SK-N-SH treated with all-trans-retinoic acid at 6 μM for 48 hours (cell line): Measurements from ENCODE around the gene CRACR2A.
A peak's percentile ranks its signal among the peaks of the same experiment; 100 is the strongest.

ENCODE experiments used
- ATAC-seq: fragments of 200-7000 bp; cut with Tn5 transposase; 3 replicates; pipeline ENCODE4 v1.9.1; 2020; ENCODE audit warnings: mild to moderate bottlenecking, moderate library complexity
- BACH2 ChIP-seq: fragments of 250-450 bp; sonication (Bioruptor Pico); IDR thresholded peaks from 2 replicates; pipeline ENCODE4 v1.9.0; 2021; ENCODE audit warnings: mild to moderate bottlenecking, borderline replicate concordance
- CSDC2 ChIP-seq: fragments of 250-450 bp; sonication (Bioruptor Pico); IDR thresholded peaks from 2 replicates; pipeline ENCODE4 v1.5.0; 2020; ENCODE audit warnings: mild to moderate bottlenecking, moderate library complexity
- ESRRG ChIP-seq: fragments of 250-450 bp; sonication (Bioruptor Pico); IDR thresholded peaks from 2 replicates; pipeline ENCODE4 v1.6.1; 2021; ENCODE audit warnings: mild to moderate bottlenecking
- ISL1 ChIP-seq: fragments of 250-450 bp; sonication (Bioruptor Pico); IDR thresholded peaks from 2 replicates; pipeline ENCODE4 v2.1.2; 2022; ENCODE audit warnings: mild to moderate bottlenecking, moderate library complexity
- OSR1 ChIP-seq: fragments of 250-450 bp; sonication (Bioruptor Pico); IDR thresholded peaks from 2 replicates; pipeline ENCODE4 v1.8.0; 2022; ENCODE audit warnings: moderate library complexity, mild to moderate bottlenecking, inconsistent platforms
- PATZ1 ChIP-seq: fragments of 250-450 bp; sonication (Bioruptor Pico); IDR thresholded peaks from 2 replicates; pipeline ENCODE4 v1.8.0; 2020; ENCODE audit warnings: mild to moderate bottlenecking, moderate library complexity, borderline replicate concordance
- PPARA ChIP-seq: fragments of 250-450 bp; sonication (Bioruptor Pico); IDR thresholded peaks from 2 replicates; pipeline ENCODE4 v1.5.0; 2020; ENCODE audit warnings: mild to moderate bottlenecking, borderline replicate concordance
- SNAI2 ChIP-seq: fragments of 250-450 bp; sonication (Bioruptor Pico); IDR thresholded peaks from 2 replicates; pipeline ENCODE4 v1.5.0; 2020; ENCODE audit warnings: mild to moderate bottlenecking, moderate library complexity
- TCF4 ChIP-seq: fragments of 250-450 bp; sonication (Bioruptor Pico); IDR thresholded peaks from 2 replicates; pipeline ENCODE4 v1.8.0; 2021; ENCODE audit warnings: mild to moderate bottlenecking, moderate library complexity, borderline replicate concordance
- TOX ChIP-seq: fragments of 250-450 bp; sonication (Bioruptor Pico); IDR thresholded peaks from 2 replicates; pipeline ENCODE4 v1.8.0; 2021; ENCODE audit warnings: mild to moderate bottlenecking, moderate library complexity, borderline replicate concordance
- ZC3H10 ChIP-seq: fragments of 250-450 bp; sonication (Bioruptor Pico); IDR thresholded peaks from 2 replicates; pipeline ENCODE4 v1.5.1; 2021; ENCODE audit warnings: mild to moderate bottlenecking, moderate library complexity
- ZFP3 ChIP-seq: fragments of 250-450 bp; sonication (Bioruptor Pico); IDR thresholded peaks from 2 replicates; pipeline ENCODE4 v1.5.0; 2020; ENCODE audit warnings: mild to moderate bottlenecking, moderate library complexity
- ZFP30 ChIP-seq: fragments of 450-650 bp; formaldehyde crosslinking; IDR thresholded peaks from 2 replicates; pipeline ENCODE4 v1.5.0; 2022; ENCODE audit warnings: mild to moderate bottlenecking, moderate library complexity
- ZNF565 ChIP-seq: fragments of 450-650 bp; formaldehyde crosslinking; conservative IDR thresholded peaks from 2 replicates; pipeline ENCODE4 v1.5.0; 2020; ENCODE audit warnings: low read depth, mild to moderate bottlenecking, moderate library complexity
- TF ChIP-seq, protein P1 (sequence below): fragments of 250-450 bp; sonication (Bioruptor Pico); IDR thresholded peaks from 2 replicates; pipeline ENCODE4 v1.5.1; 2020; ENCODE audit warnings: low read depth, mild to moderate bottlenecking, moderate library complexity
- TF ChIP-seq, protein P2 (sequence below): fragments of 250-450 bp; sonication (Bioruptor Pico); IDR thresholded peaks from 2 replicates; pipeline ENCODE4 v1.5.1; 2021; ENCODE audit warnings: mild to moderate bottlenecking, moderate library complexity
- TF ChIP-seq, protein P3 (sequence below): fragments of 250-450 bp; sonication (Bioruptor Pico); IDR thresholded peaks from 2 replicates; pipeline ENCODE4 v1.5.0; 2020; ENCODE audit warnings: mild to moderate bottlenecking, moderate library complexity

Gene CRACR2A

GRCh38 chr12:3645091-3645490 lies 107.8 kb downstream of the CRACR2A start (continued):
- no peak for TF ChIP-seq TOX (CRISPR knock-in tag)
- no peak for TF ChIP-seq ZC3H10
- TF ChIP-seq, protein P1, sequence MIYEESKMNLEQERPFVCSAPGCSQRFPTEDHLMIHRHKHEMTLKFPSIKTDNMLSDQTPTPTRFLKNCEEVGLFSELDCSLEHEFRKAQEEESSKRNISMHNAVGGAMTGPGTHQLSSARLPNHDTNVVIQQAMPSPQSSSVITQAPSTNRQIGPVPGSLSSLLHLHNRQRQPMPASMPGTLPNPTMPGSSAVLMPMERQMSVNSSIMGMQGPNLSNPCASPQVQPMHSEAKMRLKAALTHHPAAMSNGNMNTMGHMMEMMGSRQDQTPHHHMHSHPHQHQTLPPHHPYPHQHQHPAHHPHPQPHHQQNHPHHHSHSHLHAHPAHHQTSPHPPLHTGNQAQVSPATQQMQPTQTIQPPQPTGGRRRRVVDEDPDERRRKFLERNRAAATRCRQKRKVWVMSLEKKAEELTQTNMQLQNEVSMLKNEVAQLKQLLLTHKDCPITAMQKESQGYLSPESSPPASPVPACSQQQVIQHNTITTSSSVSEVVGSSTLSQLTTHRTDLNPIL = no peak
- TF ChIP-seq ZNF565 (CRISPR knock-in tag) = no peak

- TF ChIP-seq, protein P1 = no peak
- TF ChIP-seq ZC3H10 (no peak), PPARA (CRISPR knock-in tag) (no peak), ESRRG (no peak), ZNF565 (CRISPR knock-in tag) (no peak), SNAI2 (CRISPR knock-in tag) (no peak), ZFP3 (no peak), ISL1 (no peak), PATZ1 (no peak)
- TF ChIP-seq, all 23 proteins: peak for 0
- ATAC-seq = no peak
Measured at GRCh38 chr12:3644104-3644503, 108.8 kb downstream of the CRACR2A start.

DNA sequence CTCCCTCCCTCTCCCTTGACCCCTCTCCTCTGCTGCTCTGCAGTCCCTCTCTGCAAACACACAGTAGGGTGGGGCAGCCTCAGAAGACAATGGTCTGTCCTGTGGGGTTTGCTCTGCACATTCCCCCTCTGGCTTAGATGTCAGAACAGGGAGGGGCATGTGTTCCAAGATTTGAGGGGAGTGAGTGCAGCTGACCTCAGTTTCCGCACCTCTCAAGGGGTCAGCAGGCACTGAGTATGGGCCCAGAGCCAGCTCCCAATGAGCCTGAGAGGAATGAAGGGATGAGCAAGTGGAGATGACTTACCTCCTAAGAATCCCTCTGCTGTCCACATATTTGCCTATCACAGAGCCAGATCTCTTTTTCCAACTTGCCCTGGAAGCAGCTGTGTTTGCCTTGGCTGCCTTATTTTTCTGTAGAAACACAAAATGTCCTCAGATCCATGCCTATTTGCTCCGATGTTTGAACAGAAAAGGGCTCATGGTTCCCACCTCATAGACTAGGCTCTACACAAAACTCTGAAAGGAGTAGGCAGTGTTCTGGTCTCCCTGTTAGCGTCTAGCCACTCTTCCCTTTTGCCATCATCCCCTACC lies 111.4 kb downstream of the CRACR2A start:
- TF ChIP-seq, protein P1 = no peak
- TF ChIP-seq TOX (CRISPR knock-in tag) (no peak), PATZ1 (no peak), OSR1 (CRISPR knock-in tag) (no peak), CSDC2 (CRISPR knock-in tag) (no peak), ZFP30 (no peak), BACH2 (no peak), ZC3H10 (no peak), ESRRG (no peak)
- TF ChIP-seq, protein P2, sequence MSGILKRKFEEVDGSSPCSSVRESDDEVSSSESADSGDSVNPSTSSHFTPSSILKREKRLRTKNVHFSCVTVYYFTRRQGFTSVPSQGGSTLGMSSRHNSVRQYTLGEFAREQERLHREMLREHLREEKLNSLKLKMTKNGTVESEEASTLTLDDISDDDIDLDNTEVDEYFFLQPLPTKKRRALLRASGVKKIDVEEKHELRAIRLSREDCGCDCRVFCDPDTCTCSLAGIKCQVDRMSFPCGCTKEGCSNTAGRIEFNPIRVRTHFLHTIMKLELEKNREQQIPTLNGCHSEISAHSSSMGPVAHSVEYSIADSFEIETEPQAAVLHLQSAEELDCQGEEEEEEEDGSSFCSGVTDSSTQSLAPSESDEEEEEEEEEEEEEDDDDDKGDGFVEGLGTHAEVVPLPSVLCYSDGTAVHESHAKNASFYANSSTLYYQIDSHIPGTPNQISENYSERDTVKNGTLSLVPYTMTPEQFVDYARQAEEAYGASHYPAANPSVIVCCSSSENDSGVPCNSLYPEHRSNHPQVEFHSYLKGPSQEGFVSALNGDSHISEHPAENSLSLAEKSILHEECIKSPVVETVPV (CRISPR knock-in tag) = no peak
- peak; percentile 88 for ATAC-seq

GRCh38 chr12:3636328-3636727 lies 116.6 kb downstream of the CRACR2A start:
- peak; percentile 39; the same call in 2 of the 3 replicates for ATAC-seq

More at GRCh38 chr12:3636328-3636727, 116.6 kb downstream of the CRACR2A start:
- TF ChIP-seq, protein P3, sequence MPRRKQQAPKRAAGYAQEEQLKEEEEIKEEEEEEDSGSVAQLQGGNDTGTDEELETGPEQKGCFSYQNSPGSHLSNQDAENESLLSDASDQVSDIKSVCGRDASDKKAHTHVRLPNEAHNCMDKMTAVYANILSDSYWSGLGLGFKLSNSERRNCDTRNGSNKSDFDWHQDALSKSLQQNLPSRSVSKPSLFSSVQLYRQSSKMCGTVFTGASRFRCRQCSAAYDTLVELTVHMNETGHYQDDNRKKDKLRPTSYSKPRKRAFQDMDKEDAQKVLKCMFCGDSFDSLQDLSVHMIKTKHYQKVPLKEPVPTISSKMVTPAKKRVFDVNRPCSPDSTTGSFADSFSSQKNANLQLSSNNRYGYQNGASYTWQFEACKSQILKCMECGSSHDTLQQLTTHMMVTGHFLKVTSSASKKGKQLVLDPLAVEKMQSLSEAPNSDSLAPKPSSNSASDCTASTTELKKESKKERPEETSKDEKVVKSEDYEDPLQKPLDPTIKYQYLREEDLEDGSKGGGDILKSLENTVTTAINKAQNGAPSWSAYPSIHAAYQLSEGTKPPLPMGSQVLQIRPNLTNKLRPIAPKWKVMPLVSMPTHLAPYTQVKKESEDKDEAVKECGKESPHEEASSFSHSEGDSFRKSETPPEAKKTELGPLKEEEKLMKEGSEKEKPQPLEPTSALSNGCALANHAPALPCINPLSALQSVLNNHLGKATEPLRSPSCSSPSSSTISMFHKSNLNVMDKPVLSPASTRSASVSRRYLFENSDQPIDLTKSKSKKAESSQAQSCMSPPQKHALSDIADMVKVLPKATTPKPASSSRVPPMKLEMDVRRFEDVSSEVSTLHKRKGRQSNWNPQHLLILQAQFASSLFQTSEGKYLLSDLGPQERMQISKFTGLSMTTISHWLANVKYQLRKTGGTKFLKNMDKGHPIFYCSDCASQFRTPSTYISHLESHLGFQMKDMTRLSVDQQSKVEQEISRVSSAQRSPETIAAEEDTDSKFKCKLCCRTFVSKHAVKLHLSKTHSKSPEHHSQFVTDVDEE (CRISPR knock-in tag) = no peak
- TF ChIP-seq SNAI2 (CRISPR knock-in tag) (no peak), ZFP30 (no peak), TCF4 (CRISPR knock-in tag) (no peak), PPARA (CRISPR knock-in tag) (no peak), ZNF565 (CRISPR knock-in tag) (no peak)
